HepG2 (cell line): ENCODE results near the gene SELENOV. TPM values are rescaled to one million over a fixed set of nuclear protein-coding genes. Genes with fewer than 3 reads are reported as not detected.

ENCODE experiments used
- CCAR2 ChIP-seq: fragments of 200-400 bp; formaldehyde crosslinking; optimal IDR thresholded peaks from 2 replicates; pipeline ENCODE3; 2018; ENCODE audit warnings: low read depth, mild to moderate bottlenecking, low read length, moderate library complexity
- DNMT1 ChIP-seq: sonication (generic); formaldehyde crosslinking; IDR thresholded peaks from 2 replicates; pipeline ENCODE4 v1.5.1; 2020; ENCODE audit warnings: mild to moderate bottlenecking, missing genetic modification reagents
- EEA1 ChIP-seq: sonication (generic); formaldehyde crosslinking; IDR thresholded peaks from 2 replicates; pipeline ENCODE4 v1.5.1; 2020; ENCODE audit warnings: mild to moderate bottlenecking, missing genetic modification reagents, borderline replicate concordance
- ELF3 ChIP-seq: IDR thresholded peaks from 2 replicates; pipeline ENCODE4 v1.6.1; 2016; ENCODE audit warnings: missing genetic modification reagents, missing compliant biosample characterization
- GABPA ChIP-seq, 2 experiments: IDR thresholded peaks; 2 replicates each; pipeline ENCODE4 v1.6.1; 2011 to 2016; ENCODE audit warnings: low read depth in 2 of 2, low read length in 1 of 2, missing biosample characterization in 1 of 2, missing genetic modification characterization in 1 of 2
- HNF4G ChIP-seq, 2 experiments: sonication (generic) in 1 of 2; formaldehyde crosslinking in 1 of 2; IDR thresholded peaks; 2 replicates each; pipeline versions ENCODE4 v1.4.0 to v1.6.1; 2011 to 2020; ENCODE audit warnings: borderline replicate concordance in 2 of 2, low read depth in 2 of 2, mild to moderate bottlenecking in 2 of 2, low read length in 1 of 2, missing genetic modification reagents in 1 of 2, moderate library complexity in 1 of 2
- JUN ChIP-seq: sonication (generic); formaldehyde crosslinking; IDR thresholded peaks from 2 replicates; pipeline ENCODE4 v1.4.0; 2020; ENCODE audit warnings: mild to moderate bottlenecking, missing genetic modification reagents
- KDM3A ChIP-seq: IDR thresholded peaks from 2 replicates; pipeline ENCODE4 v1.6.1; 2018; ENCODE audit warnings: low read depth, missing compliant biosample characterization
- LCORL ChIP-seq, 2 experiments: fragments of 450-650 bp in 1 of 2; sonication (generic) in 1 of 2; formaldehyde crosslinking in 1 of 2; IDR thresholded peaks; 2 replicates each; pipeline versions ENCODE4 v1.5.0 to v1.6.1; 2017 to 2020; ENCODE audit warnings: antibody characterized with exemption in 1 of 2, missing genetic modification reagents in 1 of 2
- NCOA1 ChIP-seq: sonication (generic); formaldehyde crosslinking; IDR thresholded peaks from 2 replicates; pipeline ENCODE4 v1.9.0; 2021; ENCODE audit warnings: missing genetic modification reagents
- NFE2 ChIP-seq: sonication (generic); formaldehyde crosslinking; IDR thresholded peaks from 2 replicates; pipeline ENCODE4 v1.4.0; 2020; ENCODE audit warnings: missing genetic modification reagents
- PCBP1 ChIP-seq: fragments of 200-400 bp; formaldehyde crosslinking; IDR thresholded peaks from 2 replicates; pipeline ENCODE4 v1.6.1; 2017; ENCODE audit warnings: mild to moderate bottlenecking, low read depth, low read length, borderline replicate concordance
- TBP ChIP-seq: sonication (generic); formaldehyde crosslinking; IDR thresholded peaks from 2 replicates; pipeline ENCODE4 v1.5.0; 2020; ENCODE audit warnings: missing genetic modification reagents
- TBX3 ChIP-seq: fragments of 450-650 bp; IDR thresholded peaks from 2 replicates; pipeline ENCODE4 v1.6.1; 2017; ENCODE audit warnings: antibody characterized with exemption, mild to moderate bottlenecking, inconsistent platforms, borderline replicate concordance
- THAP11 ChIP-seq: IDR thresholded peaks from 2 replicates; pipeline ENCODE4 v1.6.1; 2016; ENCODE audit warnings: missing biosample characterization, missing genetic modification reagents
- YEATS4 ChIP-seq: sonication (generic); formaldehyde crosslinking; IDR thresholded peaks from 2 replicates; pipeline ENCODE4 v1.4.0; 2020; ENCODE audit warnings: missing genetic modification reagents, borderline replicate concordance
- ZNF232 ChIP-seq: sonication (generic); formaldehyde crosslinking; IDR thresholded peaks from 2 replicates; pipeline ENCODE4 v1.4.0; 2020; ENCODE audit warnings: missing genetic modification reagents, borderline replicate concordance
- ZNF263 ChIP-seq: sonication (generic); formaldehyde crosslinking; IDR thresholded peaks from 2 replicates; pipeline ENCODE4 v1.4.0; 2020; ENCODE audit warnings: missing genetic modification reagents
- ZNF317 ChIP-seq: sonication (generic); formaldehyde crosslinking; IDR thresholded peaks from 2 replicates; pipeline ENCODE4 v1.5.0; 2020; ENCODE audit warnings: mild to moderate bottlenecking, missing genetic modification reagents
- ZNF703 ChIP-seq: sonication (generic); formaldehyde crosslinking; IDR thresholded peaks from 2 replicates; pipeline ENCODE4 v1.5.1; 2020; ENCODE audit warnings: missing genetic modification reagents, mild to moderate bottlenecking, moderate library complexity, borderline replicate concordance
- ZNF776 ChIP-seq: sonication (generic); formaldehyde crosslinking; IDR thresholded peaks from 2 replicates; pipeline ENCODE4 v1.4.0; 2020; ENCODE audit warnings: mild to moderate bottlenecking, missing genetic modification reagents
- ZNF780A ChIP-seq: sonication (generic); formaldehyde crosslinking; IDR thresholded peaks from 2 replicates; pipeline ENCODE4 v1.8.0; 2022; ENCODE audit warnings: mild to moderate bottlenecking, missing genetic modification reagents, moderate library complexity
- ZNF792 ChIP-seq: IDR thresholded peaks from 2 replicates; pipeline ENCODE4 v1.6.1; 2016
- ZNF879 ChIP-seq: sonication (generic); formaldehyde crosslinking; IDR thresholded peaks from 2 replicates; pipeline ENCODE4 v1.8.1; 2023; ENCODE audit warnings: missing genetic modification reagents
- ZSCAN29 ChIP-seq: sonication (generic); formaldehyde crosslinking; conservative IDR thresholded peaks from 2 replicates; pipeline ENCODE4 v1.4.0; 2020; ENCODE audit warnings: mild to moderate bottlenecking, missing genetic modification reagents
- polyA plus RNA-seq, 8 experiments: library from polyadenylated mRNA; depleted of rRNA in 3 of 8; stranded (reverse) in 7 of 8; unstranded in 1 of 8; fragments of >200 nt; fragmentation: Illumina TruSeq in 4 of 8; extraction: Trizol in 4 of 8; gene quantifications; 2 replicates each; pipeline versions ENCODE4 v1.2.1 to v1.2.3, GENCODE V29; 2011 to 2016; ENCODE audit warnings: low read depth in 4 of 8, missing spikeins in 1 of 8, mixed read lengths in 1 of 8; ENCODE audit not compliant: insufficient read depth in 1 of 8
- total RNA-seq, 5 experiments: library from RNA; depleted of rRNA; stranded (reverse); fragments of >200 nt; fragmentation: Illumina TruSeq; extraction: Trizol; gene quantifications; 2 replicates each; pipeline ENCODE4 v1.2.3, GENCODE V29; 2016; ENCODE audit warnings: low read depth in 1 of 5
- TF ChIP-seq, protein P1 (sequence below): sonication (generic); formaldehyde crosslinking; IDR thresholded peaks from 2 replicates; pipeline ENCODE4 v1.9.0; 2021; ENCODE audit warnings: missing genetic modification reagents, mild to moderate bottlenecking, borderline replicate concordance
- TF ChIP-seq, protein P2 (sequence below): sonication (generic); formaldehyde crosslinking; IDR thresholded peaks from 2 replicates; pipeline ENCODE4 v1.8.0; 2023; ENCODE audit warnings: mild to moderate bottlenecking, missing genetic modification reagents
- TF ChIP-seq, protein P3 (sequence below): sonication (generic); formaldehyde crosslinking; conservative IDR thresholded peaks from 2 replicates; pipeline ENCODE4 v1.4.0; 2020; ENCODE audit warnings: missing genetic modification reagents

SELENOV gene
- total and polyA plus RNA-seq, 2 of the 13 experiments (the other 11 are each of a cell fraction or from before 2014, with no cell fraction given) = not detected

DNA sequence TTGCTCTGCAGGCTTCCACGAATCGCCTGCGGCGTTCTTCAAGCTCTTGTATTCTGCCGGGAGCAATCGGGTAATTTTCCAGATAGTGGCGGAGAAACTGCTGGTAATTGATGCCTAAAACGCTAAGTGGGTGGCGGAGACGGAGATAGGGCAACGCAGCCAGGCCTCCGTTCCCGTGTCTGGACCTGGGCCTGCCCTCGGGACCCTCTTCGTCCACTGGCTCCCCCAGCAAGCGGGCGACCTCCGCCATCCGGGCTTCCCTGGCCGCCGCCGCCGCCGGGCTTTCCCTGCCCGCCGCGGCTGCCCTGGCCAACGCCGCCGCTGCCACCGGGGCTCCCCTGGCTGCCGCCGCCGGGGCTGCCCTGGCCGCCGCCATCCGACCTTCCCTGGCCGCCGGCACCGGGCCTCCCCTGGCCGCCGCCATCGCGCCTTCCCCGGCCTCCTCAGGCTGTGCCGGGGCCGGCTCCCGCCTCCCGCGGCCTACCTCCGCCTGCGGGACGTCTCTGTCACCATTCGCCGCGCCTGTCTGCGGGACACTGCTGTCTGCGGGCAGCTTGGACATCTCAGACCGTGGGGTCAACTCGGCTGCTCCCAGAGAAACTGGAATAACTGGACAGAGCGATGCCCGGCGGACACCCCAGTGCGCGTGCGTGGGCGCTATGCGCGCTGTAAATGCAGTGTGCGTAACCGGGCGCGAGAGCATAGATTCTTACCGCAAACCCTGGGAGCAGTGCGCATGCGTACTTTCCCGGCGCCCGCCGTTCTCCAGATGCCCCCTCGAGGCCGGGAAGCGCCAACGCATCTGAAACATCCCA lies 24.8 kb downstream of the SELENOV start, which contains the start of gene EID2 (continued):
- TF ChIP-seq, protein P1, sequence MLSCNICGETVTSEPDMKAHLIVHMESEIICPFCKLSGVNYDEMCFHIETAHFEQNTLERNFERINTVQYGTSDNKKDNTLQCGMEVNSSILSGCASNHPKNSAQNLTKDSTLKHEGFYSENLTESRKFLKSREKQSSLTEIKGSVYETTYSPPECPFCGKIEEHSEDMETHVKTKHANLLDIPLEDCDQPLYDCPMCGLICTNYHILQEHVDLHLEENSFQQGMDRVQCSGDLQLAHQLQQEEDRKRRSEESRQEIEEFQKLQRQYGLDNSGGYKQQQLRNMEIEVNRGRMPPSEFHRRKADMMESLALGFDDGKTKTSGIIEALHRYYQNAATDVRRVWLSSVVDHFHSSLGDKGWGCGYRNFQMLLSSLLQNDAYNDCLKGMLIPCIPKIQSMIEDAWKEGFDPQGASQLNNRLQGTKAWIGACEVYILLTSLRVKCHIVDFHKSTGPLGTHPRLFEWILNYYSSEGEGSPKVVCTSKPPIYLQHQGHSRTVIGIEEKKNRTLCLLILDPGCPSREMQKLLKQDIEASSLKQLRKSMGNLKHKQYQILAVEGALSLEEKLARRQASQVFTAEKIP (CRISPR knock-in tag) = no peak
- TF ChIP-seq, protein P2, sequence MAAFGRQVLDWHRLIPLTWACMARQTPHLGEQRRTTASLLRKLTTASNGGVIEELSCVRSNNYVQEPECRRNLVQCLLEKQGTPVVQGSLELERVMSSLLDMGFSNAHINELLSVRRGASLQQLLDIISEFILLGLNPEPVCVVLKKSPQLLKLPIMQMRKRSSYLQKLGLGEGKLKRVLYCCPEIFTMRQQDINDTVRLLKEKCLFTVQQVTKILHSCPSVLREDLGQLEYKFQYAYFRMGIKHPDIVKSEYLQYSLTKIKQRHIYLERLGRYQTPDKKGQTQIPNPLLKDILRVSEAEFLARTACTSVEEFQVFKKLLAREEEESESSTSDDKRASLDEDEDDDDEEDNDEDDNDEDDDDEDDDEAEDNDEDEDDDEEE = no peak; the same call in 1 of the 2 replicates
- no peak for TF ChIP-seq TBX3
- TF ChIP-seq ZNF780A (CRISPR knock-in tag) = no peak
- TF ChIP-seq TBP = no peak
- TF ChIP-seq JUN (CRISPR knock-in tag) = no peak
- no peak; the same call in 1 of the 2 replicates for TF ChIP-seq ZNF776
- TF ChIP-seq LCORL (IDR thresholded peaks at IDR 0.05) = no peak
- no peak for TF ChIP-seq LCORL (CRISPR knock-in tag; IDR thresholded peaks at IDR 0.05)
- no peak for TF ChIP-seq KDM3A (CRISPR knock-in tag)
- TF ChIP-seq CCAR2 = no peak
- TF ChIP-seq PCBP1 = no peak
- peak; percentile 62; the same call in 1 of the 2 replicates for TF ChIP-seq ZNF263 (CRISPR knock-in tag)
- TF ChIP-seq YEATS4 (CRISPR knock-in tag) = peak; percentile 73; the same call in 1 of the 2 replicates
- TF ChIP-seq NCOA1 (CRISPR knock-in tag) = no peak
- peak; percentile 58 for TF ChIP-seq THAP11 (CRISPR knock-in tag)
- peak; percentile 69 for TF ChIP-seq ZNF792 (CRISPR knock-in tag)
- no peak for TF ChIP-seq ZSCAN29 (CRISPR knock-in tag)
- TF ChIP-seq HNF4G (IDR thresholded peaks at IDR 0.05; ENCODE audit: borderline replicate concordance, low read depth, low read length) = no peak
- TF ChIP-seq HNF4G (CRISPR knock-in tag; IDR thresholded peaks at IDR 0.05; ENCODE audit: borderline replicate concordance, low read depth) = 0 out of 2 replicates have a peak, but pooled peaks have one; percentile 13
- no peak for TF ChIP-seq EEA1
- no peak for TF ChIP-seq ZNF879 (CRISPR knock-in tag)
- no peak for TF ChIP-seq ZNF703 (CRISPR knock-in tag)
- no peak for TF ChIP-seq NFE2 (CRISPR knock-in tag)
- no peak for TF ChIP-seq ELF3 (CRISPR knock-in tag)
- no peak for TF ChIP-seq ZNF317 (CRISPR knock-in tag)
- TF ChIP-seq, protein P3, sequence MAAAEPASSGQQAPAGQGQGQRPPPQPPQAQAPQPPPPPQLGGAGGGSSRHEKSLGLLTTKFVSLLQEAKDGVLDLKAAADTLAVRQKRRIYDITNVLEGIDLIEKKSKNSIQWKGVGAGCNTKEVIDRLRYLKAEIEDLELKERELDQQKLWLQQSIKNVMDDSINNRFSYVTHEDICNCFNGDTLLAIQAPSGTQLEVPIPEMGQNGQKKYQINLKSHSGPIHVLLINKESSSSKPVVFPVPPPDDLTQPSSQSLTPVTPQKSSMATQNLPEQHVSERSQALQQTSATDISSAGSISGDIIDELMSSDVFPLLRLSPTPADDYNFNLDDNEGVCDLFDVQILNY (CRISPR knock-in tag) = no peak
- no peak for TF ChIP-seq GABPA (IDR thresholded peaks at IDR 0.05; ENCODE audit: low read depth, low read length)
- no peak for TF ChIP-seq GABPA (CRISPR knock-in tag; IDR thresholded peaks at IDR 0.05; ENCODE audit: low read depth)
- TF ChIP-seq DNMT1 (CRISPR knock-in tag) = no peak
- TF ChIP-seq ZNF232 (CRISPR knock-in tag) = peak; percentile 77; the same call in 1 of the 2 replicates
